Glutamatergic neuron (in vitro differentiated cells): ENCODE results near the gene ZNF526. TPM values are rescaled to one million over a fixed set of nuclear protein-coding genes. Genes with fewer than 3 reads are reported as not detected.

ENCODE experiments used
- DNase-seq: peaks from one replicate; pipeline ENCODE4 v3.0.0; 2022
- H3K27ac Mint-ChIP-seq: one replicate; pipeline ENCODE4 v1.8.0; 2020; ENCODE audit warnings: mild to moderate bottlenecking, mixed read lengths, inconsistent platforms; ENCODE audit not compliant: unreplicated experiment
- H3K27me3 Mint-ChIP-seq: one replicate; pipeline ENCODE4 v1.8.0; 2020; ENCODE audit warnings: mild to moderate bottlenecking, moderate library complexity, mixed read lengths, inconsistent platforms; ENCODE audit not compliant: unreplicated experiment
- H3K36me3 Mint-ChIP-seq: one replicate; pipeline ENCODE4 v1.8.0; 2020; ENCODE audit warnings: mild to moderate bottlenecking, mixed read lengths, inconsistent platforms; ENCODE audit not compliant: unreplicated experiment
- H3K4me1 Mint-ChIP-seq: one replicate; pipeline ENCODE4 v1.8.0; 2020; ENCODE audit warnings: mild to moderate bottlenecking, low read depth, mixed read lengths, inconsistent platforms; ENCODE audit not compliant: unreplicated experiment
- H3K4me3 Mint-ChIP-seq: one replicate; pipeline ENCODE4 v1.8.0; 2020; ENCODE audit warnings: mild to moderate bottlenecking, mixed read lengths, inconsistent platforms; ENCODE audit not compliant: unreplicated experiment
- H3K9me3 Mint-ChIP-seq: one replicate; pipeline ENCODE4 v1.8.0; 2020; ENCODE audit warnings: mild to moderate bottlenecking, moderate library complexity, mixed read lengths, inconsistent platforms; ENCODE audit not compliant: unreplicated experiment
- CTCF ChIP-seq: fragments of 200-600 bp; sonication (generic); IDR thresholded peaks from one replicate; pipeline ENCODE4 v1.5.0; 2021; ENCODE audit not compliant: partially characterized antibody, unreplicated experiment
- total RNA-seq: library from RNA; stranded (reverse); fragmentation: NEBNext Ultra II Directional; extraction: Animal tissue kit (Norgen Biotek cat#: 25700); gene quantifications from one replicate; pipeline ENCODE4 v1.2.1, GENCODE V29; 2021; ENCODE audit not compliant: unreplicated experiment

Gene ZNF526
- total RNA-seq, 1 donor from 2014 or later, result 12.0 TPM

- Mint-ChIP-seq H3K4me3 (no peak overlapping the region), H3K27ac (no peak overlapping the region), H3K36me3 (peaks cover 4% of the 10 kb centered on the region), H3K4me1 (peaks cover 13% of the 10 kb centered on the region), H3K27me3 (peaks cover 4% of the 10 kb centered on the region), H3K9me3 (peaks cover 5% of the 10 kb centered on the region)
- DNase-seq, result no peak
- no peak for TF ChIP-seq CTCF
Measured at GRCh38 chr19:42189133-42189532, 31.0 kb upstream of the ZNF526 start.

GRCh38 chr19:42191330-42191729 lies 28.8 kb upstream of the ZNF526 start:
- H3K4me1 Mint-ChIP-seq, result peaks cover 7% of the 10 kb centered on the region
- peaks cover 5% of the 10 kb centered on the region for H3K9me3 Mint-ChIP-seq
- TF ChIP-seq CTCF, result no peak
- H3K27ac Mint-ChIP-seq, result no peak overlapping the region
- peaks cover 4% of the 10 kb centered on the region for H3K36me3 Mint-ChIP-seq
- no peak overlapping the region for H3K4me3 Mint-ChIP-seq
- no peak for DNase-seq
- peaks cover 4% of the 10 kb centered on the region for H3K27me3 Mint-ChIP-seq

DNA sequence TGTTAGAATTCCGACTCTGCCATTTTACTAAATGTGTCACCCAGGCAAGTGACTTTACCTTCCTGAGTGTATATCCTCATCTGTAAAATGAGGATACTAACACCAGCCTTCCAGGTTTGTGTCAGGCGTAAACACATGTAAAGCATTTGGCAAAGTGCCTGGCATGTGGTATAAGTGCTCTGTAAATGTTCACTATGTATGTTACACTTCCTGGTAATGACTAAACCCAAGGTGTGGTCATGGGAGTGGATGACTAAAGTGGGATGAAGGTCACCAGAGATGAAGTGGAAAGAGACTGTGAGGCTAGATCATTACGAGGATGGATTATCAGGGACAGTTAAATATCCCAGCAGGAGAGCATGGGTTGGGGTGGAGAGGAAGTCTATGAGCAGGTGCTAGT lies 28.3 kb upstream of the ZNF526 start:
- no peak for DNase-seq
- peaks cover 2% of the 10 kb centered on the region for H3K36me3 Mint-ChIP-seq
- H3K4me1 Mint-ChIP-seq, result peaks cover 7% of the 10 kb centered on the region
- H3K4me3 Mint-ChIP-seq, result peak overlapping the region; percentile 17
- no peak for TF ChIP-seq CTCF
- peaks cover 5% of the 10 kb centered on the region for H3K27me3 Mint-ChIP-seq
- H3K9me3 Mint-ChIP-seq, result peaks cover 5% of the 10 kb centered on the region
- H3K27ac Mint-ChIP-seq, result no peak overlapping the region

GRCh38 chr19:42193294-42193693 lies 26.8 kb upstream of the ZNF526 start:
- Mint-ChIP-seq H3K9me3 (peaks cover 7% of the 10 kb centered on the region), H3K4me3 (no peak overlapping the region), H3K36me3 (no peaks in the 10 kb centered on the region), H3K27ac (no peak overlapping the region), H3K4me1 (peaks cover 7% of the 10 kb centered on the region), H3K27me3 (peaks cover 3% of the 10 kb centered on the region)
- no peak for DNase-seq
- TF ChIP-seq CTCF, result no peak

DNA sequence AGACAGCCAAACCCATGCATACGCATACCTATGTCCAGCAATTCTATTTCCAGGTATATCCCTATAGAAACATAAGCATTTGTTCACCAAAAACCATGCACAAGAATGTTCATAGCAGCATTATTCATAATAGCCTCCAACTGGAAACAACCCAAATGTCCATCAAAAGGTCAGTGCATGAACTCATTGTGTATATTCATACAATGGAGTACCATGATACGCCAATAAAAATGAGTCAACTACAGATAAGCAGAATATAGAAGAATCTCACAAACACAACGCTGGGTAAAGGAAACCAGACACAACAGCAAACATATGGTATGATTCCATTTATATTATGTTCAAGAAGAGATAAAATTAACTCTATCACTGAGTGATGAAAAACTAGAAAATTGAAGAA lies 26.4 kb upstream of the ZNF526 start:
- no peak for DNase-seq
- TF ChIP-seq CTCF, result no peak

More for the DNA sequence above, 26.4 kb upstream of the ZNF526 start:
- Mint-ChIP-seq H3K27ac (no peak overlapping the region), H3K4me1 (peaks cover 7% of the 10 kb centered on the region), H3K27me3 (peaks cover 3% of the 10 kb centered on the region), H3K9me3 (peaks cover 7% of the 10 kb centered on the region), H3K4me3 (no peak overlapping the region), H3K36me3 (no peaks in the 10 kb centered on the region)
